NOMO-1 (cell line): ENCODE measurements around the gene ZPBP.
"Not testable (repeated sequence)": the region's sequence is repeated elsewhere in the genome, so short reads cannot be mapped to it uniquely, and the experiment has no call there.

Source experiments
- DNase-seq, 2 experiments: peaks; one replicate each; lab custom pipeline; 2025; ENCODE audit not compliant: unreplicated experiment in 2 of 2; lab: John Stamatoyannopoulos, UW

The ZPBP gene

DNA sequence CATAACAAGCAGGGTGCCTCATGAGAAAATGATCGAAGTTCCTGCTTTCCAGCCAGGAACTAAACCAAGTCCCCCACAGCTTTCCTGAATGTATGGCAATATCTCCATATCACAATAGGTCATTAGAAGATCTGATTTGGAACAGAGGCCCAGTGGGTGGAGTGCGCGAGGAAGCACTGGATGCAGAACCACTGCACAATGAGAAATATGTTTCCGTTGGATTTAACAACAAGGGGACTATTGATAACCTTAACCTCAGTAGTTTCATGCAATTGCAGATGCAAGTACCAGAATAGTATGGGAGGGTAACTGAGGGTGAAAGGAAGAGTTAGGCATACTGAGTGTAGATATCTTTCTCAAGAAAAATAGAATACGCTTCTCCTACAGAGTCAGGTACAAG is 45.3 kb downstream of the ZPBP start:
- no peak for DNase-seq

DNA sequence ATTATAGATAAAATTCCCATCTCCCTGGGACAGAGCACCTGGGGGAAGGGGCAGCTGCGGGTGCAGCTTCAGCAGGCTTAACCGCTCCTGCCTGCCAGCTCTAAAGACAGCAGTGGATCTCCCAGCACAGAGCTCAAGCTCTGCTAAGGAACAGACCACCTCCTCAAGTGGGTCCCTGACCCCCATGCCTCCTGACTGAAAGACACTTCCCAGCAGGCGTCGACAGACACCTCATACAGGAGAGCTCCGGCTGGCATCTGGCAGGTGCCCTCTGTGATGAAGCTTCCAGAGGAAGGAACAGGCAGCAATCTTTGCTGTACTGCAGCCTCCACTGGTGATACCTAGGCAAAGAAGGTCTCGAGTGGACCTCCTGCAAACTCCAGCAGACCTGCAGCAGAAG is 51.9 kb downstream of the ZPBP start:
- not testable (repeated sequence) for DNase-seq

DNA sequence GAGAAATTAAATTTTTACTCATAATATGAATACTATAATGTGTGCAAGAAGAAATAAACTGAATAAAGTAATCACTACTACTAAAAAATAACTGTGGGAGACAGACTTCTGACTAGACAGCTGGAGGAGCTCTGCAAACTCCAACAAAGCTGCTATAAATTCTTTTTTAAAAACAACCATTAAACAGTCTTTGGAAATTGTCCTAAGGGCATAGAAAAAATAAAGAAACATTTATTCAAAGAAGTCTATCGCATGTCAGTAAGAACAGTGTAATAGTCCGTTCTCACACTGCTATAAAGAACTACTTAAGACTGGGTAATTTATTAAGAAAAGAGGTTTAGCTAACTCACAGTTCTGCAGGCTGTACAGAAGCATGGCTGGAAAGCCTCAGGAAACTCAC is 56.0 kb downstream of the ZPBP start:
- DNase-seq: no peak

DNA sequence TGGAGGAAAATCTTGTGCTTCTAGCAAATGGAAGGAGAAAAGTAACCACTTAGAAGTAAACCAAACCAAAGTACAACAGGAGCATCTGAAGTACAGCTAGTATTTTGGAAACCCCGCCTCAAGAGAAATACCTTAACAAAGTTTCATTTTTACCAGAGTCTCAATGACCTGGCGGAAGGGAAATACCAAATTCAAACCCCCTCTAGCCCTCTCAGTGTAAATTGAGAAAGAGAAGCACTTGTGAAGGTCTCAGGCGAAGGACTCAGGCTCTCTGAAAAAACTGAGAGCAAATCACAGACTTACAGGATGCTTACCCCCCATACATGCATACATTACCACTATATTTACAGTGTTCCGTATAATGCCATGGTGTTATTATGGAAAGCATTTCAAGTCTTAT is 70.1 kb downstream of the ZPBP start:
- DNase-seq: no peak

DNA sequence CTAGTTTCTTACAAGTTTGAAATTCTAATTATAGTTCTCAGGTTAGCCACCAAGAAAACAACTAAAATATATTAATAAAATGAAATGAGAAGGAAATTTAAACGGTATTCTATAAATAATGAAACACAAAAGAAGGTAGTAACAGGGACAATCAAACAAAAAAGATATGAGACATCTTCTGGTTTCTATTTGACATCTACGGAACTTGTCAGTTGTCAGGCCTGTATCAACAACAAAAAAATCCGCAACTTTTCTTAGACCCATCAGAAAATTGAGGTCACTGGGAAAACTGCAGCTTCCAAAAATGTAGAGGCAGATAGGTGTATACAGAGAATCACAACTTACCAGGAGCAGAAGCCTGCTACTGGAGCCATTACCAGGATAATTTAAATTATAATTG is 70.6 kb downstream of the ZPBP start:
- no peak for DNase-seq

DNA sequence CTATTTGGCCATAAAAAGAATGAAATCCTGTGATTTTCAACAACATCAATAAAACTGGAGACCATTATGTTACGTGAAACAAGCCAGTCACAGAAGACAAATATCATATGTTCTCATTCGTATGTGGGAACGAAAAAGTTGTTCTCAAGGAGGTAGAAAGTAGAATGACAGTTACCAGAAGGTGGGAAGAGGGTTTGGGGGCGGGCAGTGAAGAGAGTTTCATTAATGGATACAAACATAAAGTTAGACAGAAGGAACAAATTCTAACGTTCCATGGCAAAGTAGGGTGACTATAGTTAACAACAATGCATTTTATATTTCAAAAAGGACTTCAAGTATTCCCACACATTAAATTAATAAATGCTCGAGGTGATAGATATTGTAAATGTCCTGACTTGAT is 97.4 kb downstream of the ZPBP start:
- no peak for DNase-seq

DNA sequence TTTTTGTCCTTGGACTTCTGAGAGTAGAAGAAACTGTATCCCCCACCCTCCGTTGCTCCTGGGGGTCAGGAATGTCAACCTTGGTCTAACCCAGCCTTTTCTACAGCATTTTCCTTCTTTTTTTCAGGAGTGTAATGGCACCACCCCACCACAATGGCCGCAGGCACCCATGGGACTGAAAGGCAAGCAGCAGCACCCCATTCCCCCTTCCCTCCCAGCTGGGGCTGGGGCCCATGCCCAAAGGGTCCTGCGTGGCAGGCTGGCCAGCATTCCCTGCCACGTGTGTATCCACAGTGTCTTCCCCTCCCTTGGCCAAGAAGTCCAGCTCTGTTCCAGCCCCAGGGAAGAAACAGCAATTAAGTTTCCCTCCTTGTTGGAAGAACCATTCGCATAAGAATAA is 106.9 kb downstream of the ZPBP start:
- DNase-seq: no peak

DNA sequence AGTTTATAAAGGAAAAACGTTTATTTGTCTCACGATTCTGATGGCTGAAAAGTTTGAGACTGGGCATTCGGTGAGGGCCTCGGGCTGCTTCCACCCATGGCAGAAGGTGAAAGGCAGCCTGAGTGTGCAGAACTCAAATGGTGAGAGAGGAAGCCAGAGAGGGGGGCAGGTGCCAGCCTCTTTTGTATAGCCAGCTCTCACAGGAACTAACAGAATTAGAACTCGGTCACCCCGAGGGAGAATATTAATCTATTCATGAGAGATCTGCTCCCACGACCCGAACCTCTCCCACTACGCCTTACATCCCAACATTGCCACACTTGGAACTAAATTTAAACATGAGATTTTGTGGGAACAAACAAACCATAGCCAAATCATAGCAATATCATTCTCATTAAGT is 112.6 kb downstream of the ZPBP start:
- peak; percentile 50 to 69 for DNase-seq

DNA sequence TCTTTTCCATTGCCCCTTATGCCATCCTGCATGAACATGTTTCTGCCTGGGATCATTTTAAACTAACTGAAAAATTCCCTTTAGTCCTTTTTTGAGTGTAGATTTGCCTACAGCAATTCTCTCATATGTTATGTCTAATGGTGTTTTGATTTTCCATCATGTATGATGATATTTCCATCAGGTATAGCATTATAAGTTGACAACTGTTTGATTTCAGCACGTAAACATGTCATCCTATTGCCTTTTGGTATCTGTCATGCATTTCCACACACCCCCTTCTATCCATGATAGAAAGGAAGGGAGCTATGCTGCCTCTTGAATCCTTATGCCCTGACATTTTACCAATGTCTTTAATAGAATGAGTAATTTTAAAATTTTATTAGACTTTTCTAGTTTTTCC is 116.8 kb downstream of the ZPBP start:
- DNase-seq: no peak

DNA sequence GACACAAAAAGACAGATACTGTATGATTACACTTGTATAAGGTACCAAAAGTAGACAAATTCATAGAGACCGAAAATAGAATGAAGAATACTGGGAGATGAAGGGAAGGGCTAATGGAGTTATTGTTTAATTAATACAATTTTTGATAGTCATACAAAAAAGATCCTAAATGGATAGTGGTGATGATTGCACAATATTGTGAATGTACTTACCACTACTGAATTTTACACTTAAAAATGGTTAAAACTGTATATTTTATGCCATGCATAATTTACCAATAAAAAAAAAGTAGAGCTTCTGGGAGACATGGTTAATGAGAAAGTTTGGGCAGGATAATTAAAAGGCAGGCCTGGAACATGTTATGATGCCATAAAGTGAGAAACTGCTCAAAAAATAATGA is 119.0 kb downstream of the ZPBP start:
- DNase-seq: no peak

DNA sequence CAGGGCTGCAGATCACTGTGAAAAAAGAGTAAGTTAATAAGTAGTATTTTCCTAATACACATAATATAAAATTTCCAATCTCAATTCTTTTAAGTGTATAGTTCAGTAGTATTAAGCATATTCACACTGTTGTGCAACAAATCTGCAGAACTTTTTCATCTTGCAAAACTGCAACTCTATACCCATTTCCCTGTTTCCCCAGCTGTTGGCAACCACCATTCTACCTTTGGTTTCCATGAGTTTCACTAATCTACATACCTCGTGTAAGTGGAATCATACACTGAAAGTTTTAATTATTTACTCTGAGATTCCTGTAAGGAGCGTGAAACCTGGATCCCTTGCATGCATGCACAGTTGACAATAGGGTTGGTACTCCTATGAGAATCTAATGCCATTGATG is 155.4 kb downstream of the ZPBP start:
- peak in 1 of 2 experiments; percentile 49 for DNase-seq

DNA sequence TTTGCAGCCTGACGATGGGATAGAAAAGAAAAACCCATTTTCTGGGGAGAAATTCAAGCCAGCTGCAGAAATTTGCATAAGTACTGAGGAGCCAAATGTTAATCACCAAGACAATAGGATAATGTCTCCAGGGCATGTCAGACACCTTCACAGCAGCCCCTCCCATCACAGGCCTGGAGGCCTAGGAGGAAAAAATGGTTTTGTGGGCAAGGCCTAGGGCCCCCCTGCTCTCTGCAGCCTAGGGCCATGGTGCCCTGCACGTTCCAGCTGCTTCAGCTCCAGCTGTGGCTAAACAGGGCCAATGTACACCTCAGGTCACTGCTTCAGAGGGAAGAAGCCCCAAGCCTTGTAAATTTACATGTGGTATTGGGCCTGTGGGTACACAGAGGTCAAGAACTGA is 161.4 kb downstream of the ZPBP start:
- DNase-seq: no peak

DNA sequence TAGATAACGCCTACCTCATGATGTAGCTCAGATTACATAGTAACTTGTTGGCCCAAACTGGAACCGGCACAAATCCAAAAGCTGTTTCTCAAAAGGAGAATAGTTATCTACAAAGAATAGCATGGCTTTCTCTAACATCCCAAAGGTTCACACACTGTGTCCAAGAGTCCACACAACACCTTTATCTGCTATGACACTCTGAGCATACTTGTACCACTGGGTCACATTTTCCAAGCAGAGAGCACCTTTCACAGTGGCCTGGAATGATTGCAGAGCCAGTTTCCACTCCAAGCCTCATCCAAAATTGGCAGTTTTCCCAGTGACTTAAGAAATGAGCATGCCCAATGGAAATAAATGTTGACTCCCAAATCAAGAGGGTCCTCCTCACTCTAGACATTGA is 164.3 kb downstream of the ZPBP start:
- no peak for DNase-seq

DNA sequence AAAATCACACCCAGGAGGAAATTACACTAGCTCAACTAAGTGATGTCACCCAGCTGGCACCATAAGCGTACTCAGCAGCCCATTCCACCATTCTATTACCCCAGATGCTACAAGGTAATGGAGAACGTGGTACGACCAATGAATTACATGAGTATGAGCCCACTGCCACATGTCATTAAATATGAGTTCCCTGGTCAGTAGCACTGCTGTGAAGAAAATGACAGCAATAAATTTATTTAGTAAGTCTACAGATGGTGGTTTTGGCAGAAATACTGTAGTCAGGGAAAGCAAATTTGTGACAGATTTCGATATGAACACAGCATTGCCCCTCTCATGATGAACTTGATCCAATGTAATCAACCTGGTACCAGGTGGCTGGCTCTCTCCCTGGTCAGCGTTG is 165.4 kb downstream of the ZPBP start:
- no peak for DNase-seq

DNA sequence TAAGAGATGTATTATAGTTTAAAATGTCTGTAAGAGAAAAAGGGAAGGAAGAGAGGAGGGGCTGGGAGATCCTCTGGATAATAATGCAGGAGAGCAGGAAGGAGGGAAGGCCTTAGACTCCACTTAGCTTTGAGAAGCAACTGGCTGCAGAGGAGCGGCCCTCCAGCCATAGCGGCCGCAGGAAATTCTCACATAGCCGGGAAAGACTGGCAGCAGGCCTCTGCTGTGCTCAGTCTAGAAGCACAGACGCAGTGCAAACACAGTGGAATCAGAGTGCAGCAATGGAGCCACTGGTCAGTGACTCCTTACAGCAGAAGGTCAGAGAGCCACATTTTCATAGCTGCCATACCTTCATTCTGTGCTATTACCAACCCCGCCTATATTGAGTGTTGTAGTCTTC is 166.3 kb downstream of the ZPBP start:
- DNase-seq: no peak

DNA sequence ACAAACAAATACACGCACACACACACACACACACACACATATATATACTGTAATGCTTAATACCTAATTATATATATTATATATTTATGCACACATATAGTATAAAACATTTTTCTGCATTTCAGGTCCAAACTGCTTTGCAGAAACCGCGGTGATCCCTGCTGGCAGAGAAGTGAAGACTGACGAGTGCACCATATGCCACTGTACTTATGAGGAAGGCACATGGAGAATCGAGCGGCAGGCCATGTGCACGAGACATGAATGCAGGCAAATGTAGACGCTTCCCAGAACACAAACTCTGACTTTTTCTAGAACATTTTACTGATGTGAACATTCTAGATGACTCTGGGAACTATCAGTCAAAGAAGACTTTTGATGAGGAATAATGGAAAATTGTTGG is 181.1 kb downstream of the ZPBP start:
- DNase-seq: no peak

DNA sequence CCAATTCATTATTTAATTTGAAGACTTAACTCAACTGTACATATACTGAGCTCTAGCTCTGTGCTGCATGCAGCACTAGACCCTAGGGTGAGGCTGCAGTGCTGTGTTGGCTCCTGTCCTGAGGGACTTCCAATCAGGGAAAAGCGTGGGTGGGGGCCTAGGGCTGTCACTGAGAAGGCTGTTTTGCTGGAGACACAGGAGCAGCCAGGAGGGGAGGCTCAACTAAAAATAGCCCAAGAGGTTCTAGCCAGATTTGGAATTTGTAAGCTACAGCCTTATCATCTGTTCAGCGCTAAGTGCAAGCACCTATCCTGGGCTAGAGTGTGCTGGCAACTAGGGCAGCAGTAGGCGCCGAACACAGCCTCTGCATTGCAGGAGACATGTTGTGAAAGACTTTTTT is 198.5 kb downstream of the ZPBP start:
- DNase-seq: no peak

DNA sequence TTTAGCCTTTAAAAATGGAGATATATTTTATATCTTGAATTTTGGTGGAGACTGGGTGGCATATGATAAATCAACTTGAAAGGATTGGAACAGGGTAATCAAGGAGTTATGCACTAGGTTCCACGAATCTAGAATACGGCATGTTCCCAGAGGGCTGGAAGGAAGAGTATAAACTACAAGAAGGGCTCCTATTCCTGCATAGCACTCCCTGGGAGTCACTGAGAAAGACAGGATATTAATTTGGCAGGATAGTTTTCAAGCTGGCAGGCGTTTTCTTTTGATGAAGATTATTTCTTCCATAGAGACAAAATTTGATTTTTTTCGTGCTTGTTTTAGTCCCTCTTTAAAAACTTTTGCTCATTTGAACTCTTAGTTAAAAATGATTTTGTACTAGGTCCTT is 199.9 kb downstream of the ZPBP start:
- DNase-seq: no peak

DNA sequence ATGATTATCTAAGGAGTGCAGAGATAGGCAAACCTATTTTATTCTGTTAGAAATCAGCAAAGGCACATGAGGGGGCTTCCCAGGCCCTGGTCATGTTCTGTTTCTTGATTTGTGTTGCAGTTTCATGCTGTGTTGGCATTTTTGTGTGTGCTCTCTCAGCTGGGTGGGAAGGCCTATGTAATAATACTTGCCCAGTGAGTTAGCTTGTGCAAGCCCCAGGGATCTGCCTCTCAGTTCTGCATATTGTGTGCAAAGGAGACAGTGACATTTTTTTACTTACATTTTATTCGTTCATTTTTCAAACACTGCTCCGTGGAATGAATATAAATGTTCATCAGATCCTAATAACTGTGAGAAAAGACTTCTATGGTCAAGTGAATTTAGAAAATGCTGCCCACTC is 200.6 kb downstream of the ZPBP start:
- DNase-seq: no peak
